LNCaP clone FGC (cell line): Measurements from ENCODE around the gene SLC20A1.

Experiments
- DNase-seq: peaks from one replicate; pipeline ENCODE4 v3.0.0-alpha.2; 2011; ENCODE audit warnings: low read depth
- H3K4me3 ChIP-seq: 2 replicates; pipeline ENCODE4 v1.5.1; 2011; ENCODE audit warnings: mild to moderate bottlenecking, low read depth, low read length, control low read depth
- CTCF ChIP-seq: IDR thresholded peaks from 2 replicates; pipeline ENCODE4 v1.5.1; 2012; ENCODE audit warnings: mild to moderate bottlenecking; ENCODE audit not compliant: control insufficient read depth, insufficient read depth; ENCODE audit errors: extremely low read depth

SLC20A1 gene

GRCh38 chr2:112682101-112682500 is 36.4 kb downstream of the SLC20A1 start:
- H3K4me3 ChIP-seq: no peak overlapping the region
- TF ChIP-seq CTCF: no peak
- DNase-seq: no peak

GRCh38 chr2:112683550-112684414 is 38.0 kb downstream of the SLC20A1 start:
- no peak for TF ChIP-seq CTCF
- DNase-seq: no peak
- H3K4me3 ChIP-seq: no peak overlapping the region

GRCh38 chr2:112684415-112684775 is 38.7 kb downstream of the SLC20A1 start:
- DNase-seq: no peak
- no peak for TF ChIP-seq CTCF
- no peak overlapping the region for H3K4me3 ChIP-seq

GRCh38 chr2:112685271-112685884 is 39.6 kb downstream of the SLC20A1 start:
- no peak for DNase-seq
- H3K4me3 ChIP-seq: no peak overlapping the region

GRCh38 chr2:112686348-112687217 is 40.8 kb downstream of the SLC20A1 start:
- DNase-seq: no peak
- no peak overlapping the region for H3K4me3 ChIP-seq
- no peak for TF ChIP-seq CTCF

More at GRCh38 chr2:112685271-112685884, 39.6 kb downstream of the SLC20A1 start:
- TF ChIP-seq CTCF: no peak

- TF ChIP-seq CTCF: no peak
- DNase-seq: no peak
- no peak overlapping the region for H3K4me3 ChIP-seq
Measured at GRCh38 chr2:112687522-112687921, 41.8 kb downstream of the SLC20A1 start.
